HCT116 (cell line): ENCODE data around the gene SH3D19.

Experiments
- CBX3 ChIP-seq: IDR thresholded peaks from 2 replicates; pipeline ENCODE4 v1.6.1; 2012; ENCODE audit warnings: low read depth
- MAX ChIP-seq: IDR thresholded peaks from 2 replicates; pipeline ENCODE4 v1.6.1; 2012
- POLR2A ChIP-seq: IDR thresholded peaks from 2 replicates; pipeline ENCODE4 v1.7.0; 2011; ENCODE audit warnings: borderline replicate concordance; ENCODE audit not compliant: insufficient read depth, insufficient read length; ENCODE audit errors: extremely low read depth
- POLR2AphosphoS5 ChIP-seq: IDR thresholded peaks from 2 replicates; pipeline ENCODE4 v1.6.1; 2011; ENCODE audit warnings: mild to moderate bottlenecking, low read depth, low read length, moderate library complexity
- TF ChIP-seq, protein P1 (sequence below), 3 experiments: fragments of 200-600 bp in 1 of 3; sonication (generic) in 1 of 3; IDR thresholded peaks in 2 of 3; conservative IDR thresholded peaks in 1 of 3; 2 replicates each; pipeline ENCODE4 v1.5.1; 2012 to 2017; ENCODE audit warnings: low read depth in 2 of 3, low read length in 2 of 3, antibody characterized with exemption in 1 of 3, borderline replicate concordance in 1 of 3, control low read depth in 1 of 3, mild to moderate bottlenecking in 1 of 3, mixed read lengths in 1 of 3, mixed run types in 1 of 3, moderate library complexity in 1 of 3; ENCODE audit not compliant: insufficient read depth in 1 of 3

DNA sequence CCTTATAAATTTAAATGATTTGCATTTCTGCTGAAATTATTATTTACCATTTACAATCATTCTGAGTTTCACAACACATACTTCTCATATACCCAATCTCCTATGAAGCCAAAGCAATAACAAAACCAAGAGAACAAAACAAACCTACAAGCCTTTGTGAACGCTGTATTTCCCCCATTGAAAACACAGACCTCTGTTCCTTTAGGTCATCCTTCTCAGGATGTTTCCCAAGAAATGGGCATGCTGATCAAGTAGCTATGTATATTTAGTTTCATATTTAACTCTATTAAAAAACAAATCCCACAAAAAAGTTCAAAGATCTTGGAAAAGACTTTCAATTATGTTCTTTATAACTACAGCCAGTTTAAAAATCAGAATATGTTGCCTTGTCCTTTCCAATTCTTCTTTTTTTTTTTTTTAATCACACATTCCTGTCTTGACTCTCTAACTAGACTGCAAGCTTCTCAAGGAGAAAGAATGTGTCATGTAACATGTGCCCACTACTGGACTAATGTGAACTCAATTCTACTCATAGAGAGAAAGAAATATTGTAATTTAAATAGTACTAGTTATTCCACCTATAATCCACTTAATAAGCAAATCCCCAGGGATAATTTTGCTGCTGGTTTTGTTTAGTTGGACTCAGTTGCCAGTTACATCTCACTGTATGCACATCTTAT, 132.7 kb downstream of the SH3D19 start:
- TF ChIP-seq, protein P1, sequence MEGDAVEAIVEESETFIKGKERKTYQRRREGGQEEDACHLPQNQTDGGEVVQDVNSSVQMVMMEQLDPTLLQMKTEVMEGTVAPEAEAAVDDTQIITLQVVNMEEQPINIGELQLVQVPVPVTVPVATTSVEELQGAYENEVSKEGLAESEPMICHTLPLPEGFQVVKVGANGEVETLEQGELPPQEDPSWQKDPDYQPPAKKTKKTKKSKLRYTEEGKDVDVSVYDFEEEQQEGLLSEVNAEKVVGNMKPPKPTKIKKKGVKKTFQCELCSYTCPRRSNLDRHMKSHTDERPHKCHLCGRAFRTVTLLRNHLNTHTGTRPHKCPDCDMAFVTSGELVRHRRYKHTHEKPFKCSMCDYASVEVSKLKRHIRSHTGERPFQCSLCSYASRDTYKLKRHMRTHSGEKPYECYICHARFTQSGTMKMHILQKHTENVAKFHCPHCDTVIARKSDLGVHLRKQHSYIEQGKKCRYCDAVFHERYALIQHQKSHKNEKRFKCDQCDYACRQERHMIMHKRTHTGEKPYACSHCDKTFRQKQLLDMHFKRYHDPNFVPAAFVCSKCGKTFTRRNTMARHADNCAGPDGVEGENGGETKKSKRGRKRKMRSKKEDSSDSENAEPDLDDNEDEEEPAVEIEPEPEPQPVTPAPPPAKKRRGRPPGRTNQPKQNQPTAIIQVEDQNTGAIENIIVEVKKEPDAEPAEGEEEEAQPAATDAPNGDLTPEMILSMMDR (IDR thresholded peaks at IDR 0.05 in 2 of 3, conservative IDR thresholded peaks at IDR 0.05 in 1 of 3; ENCODE audit: borderline replicate concordance in 1 of 3, insufficient read depth in 1 of 3, low read depth in 2 of 3, low read length in 2 of 3), result no peak
- TF ChIP-seq CBX3, result no peak
- TF ChIP-seq MAX, result no peak
- TF ChIP-seq POLR2AphosphoS5, result no peak
- TF ChIP-seq POLR2A, result no peak
